ENCODE measurements around the gene SPANXN5.
"Not testable (repeated sequence)": the region's sequence is repeated elsewhere in the genome, so short reads cannot be mapped to it uniquely, and the experiment has no call there.

Gene SPANXN5, protein sequence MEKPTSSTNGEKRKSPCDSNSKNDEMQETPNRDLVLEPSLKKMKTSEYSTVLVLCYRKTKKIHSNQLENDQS

DNA sequence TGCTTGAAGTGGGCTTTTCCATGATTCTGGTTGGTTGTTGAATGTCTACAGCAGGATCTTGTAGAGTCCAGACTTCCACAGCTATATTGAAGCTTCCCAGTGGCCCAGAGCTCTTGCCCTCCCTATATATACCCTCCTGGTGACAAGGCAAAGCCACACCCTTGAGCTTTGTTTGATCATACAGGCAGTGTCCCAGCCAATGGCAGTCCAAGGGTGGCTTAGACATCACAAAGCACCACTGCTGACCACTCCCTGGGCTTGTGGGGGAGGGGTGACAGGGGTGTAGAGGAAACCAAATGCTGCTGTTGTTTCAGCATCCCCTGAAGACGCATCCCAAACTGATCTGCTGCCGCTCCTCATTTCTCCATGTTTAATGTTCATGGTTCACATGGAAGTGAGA lies at the start of gene SPANXN5:
SPANXN5 (minus strand) TSS at position 101 of the 400 bp plus-strand sequence; CDS start at position 22, 79 bp downstream.
- not testable (repeated sequence) for DNase-seq (ENCODE audit: low read depth, low spot score)

DNA sequence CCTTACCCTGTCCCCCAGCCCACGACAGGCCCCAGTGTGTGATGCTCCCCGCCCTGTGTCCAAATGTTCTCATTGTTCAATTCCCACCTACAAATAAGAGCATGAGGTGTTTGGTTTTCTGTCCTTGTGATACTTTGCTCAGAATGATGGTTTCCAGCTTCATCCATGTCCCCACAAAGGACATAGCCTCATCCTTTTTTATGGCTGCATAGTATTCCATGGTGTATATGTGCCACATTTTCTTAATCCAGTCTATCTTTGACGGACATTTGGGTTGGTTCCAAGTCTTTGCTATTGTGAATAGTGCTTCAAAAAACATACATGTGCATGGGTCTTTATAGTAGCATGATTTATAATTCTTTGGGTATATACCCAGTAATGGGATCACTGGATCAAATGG lies 46.4 kb upstream of the SPANXN5 start:
- not testable (repeated sequence) for DNase-seq (ENCODE audit: low read depth, low spot score)

- DNase-seq (ENCODE audit: low read depth, low spot score), result no peak
These were observed 41.9 kb upstream of the SPANXN5 start for GRCh38 chrX:52839137-52839536.

DNA sequence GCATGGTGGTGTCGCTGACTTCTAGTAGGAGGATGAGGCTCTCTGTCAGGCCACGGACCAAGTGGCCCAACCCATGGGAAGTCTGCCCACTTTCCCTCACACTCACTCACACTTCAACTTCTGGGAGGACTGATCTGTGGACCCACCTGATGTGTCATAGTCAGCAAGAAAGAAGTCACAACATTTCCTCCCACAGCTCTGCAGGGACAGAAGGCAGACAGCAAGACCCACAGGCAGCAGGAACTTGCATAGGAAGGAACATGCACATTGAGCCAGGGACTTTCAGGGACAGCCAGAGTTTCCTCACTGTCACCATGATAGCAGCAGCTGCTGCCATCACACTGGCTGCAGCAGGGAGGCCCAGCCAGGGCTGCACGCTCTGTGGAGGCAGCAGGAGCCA lies 33.3 kb upstream of the SPANXN5 start:
- no peak for DNase-seq (ENCODE audit: low read depth, low spot score)

DNA sequence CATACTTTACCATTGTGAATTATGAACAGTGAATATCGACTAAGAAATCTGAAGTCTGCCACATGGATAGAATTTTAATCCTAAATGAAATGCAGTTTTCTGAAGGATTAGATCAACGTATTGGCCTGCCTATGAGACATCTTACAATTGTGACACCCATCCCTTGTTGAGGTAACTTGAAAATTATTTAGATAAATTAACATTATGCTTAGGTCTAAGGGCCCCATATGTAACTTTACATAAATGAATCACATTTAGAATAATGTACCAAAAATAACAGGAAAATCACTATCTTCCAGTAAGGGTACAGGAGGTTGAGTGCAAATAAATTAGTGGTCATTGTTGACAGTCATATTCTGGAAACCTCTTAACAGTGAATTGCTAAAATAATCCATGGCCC lies 27.4 kb upstream of the SPANXN5 start:
- no peak for DNase-seq (ENCODE audit: low read depth, low spot score)

DNA sequence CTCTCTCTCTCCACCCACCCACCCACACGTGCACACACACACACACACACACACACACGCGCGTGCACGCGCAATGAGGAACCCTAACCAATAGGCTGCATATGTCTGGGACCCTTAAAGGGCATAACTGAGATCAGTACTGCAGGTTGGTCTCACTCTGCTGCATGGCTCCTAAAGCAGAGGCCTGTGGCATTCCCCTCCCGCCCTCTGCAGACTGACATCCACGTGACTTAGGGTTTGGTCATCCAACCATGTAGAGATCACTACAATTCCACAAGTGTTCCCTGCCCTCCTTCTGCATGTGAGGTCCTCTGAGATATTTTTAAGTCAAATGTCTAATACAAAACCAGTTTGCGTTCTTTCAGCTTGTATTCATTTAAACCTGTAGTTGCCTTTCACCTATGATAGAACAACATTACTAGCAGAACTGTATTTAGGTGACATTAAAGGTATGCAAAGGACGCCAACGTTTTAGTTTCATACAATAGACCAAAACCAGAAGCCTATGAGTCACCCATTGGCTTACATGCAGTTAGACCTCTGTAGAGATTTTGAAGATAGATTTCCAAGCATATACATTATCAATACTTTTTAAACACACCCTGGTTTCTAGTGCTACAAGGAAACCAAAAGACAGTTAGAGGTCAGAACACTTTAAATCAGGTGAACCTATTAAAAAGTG lies 24.0 kb upstream of the SPANXN5 start:
- no peak for DNase-seq (ENCODE audit: low read depth, low spot score)

- no peak for DNase-seq (ENCODE audit: low read depth, low spot score)
These were observed 22.6 kb upstream of the SPANXN5 start for GRCh38 chrX:52819788-52820187.

- DNase-seq (ENCODE audit: low read depth, low spot score), result no peak
These were observed 13.9 kb upstream of the SPANXN5 start, which contains the start of gene XAGE5 for GRCh38 chrX:52811065-52811625. XAGE5 (plus strand) TSS chrX:52811287; CDS start chrX:52812567, 1,280 bp downstream.

- DNase-seq (ENCODE audit: low read depth, low spot score), result not testable (repeated sequence)
These were observed 7.6 kb upstream of the SPANXN5 start for GRCh38 chrX:52804876-52805275.

DNA sequence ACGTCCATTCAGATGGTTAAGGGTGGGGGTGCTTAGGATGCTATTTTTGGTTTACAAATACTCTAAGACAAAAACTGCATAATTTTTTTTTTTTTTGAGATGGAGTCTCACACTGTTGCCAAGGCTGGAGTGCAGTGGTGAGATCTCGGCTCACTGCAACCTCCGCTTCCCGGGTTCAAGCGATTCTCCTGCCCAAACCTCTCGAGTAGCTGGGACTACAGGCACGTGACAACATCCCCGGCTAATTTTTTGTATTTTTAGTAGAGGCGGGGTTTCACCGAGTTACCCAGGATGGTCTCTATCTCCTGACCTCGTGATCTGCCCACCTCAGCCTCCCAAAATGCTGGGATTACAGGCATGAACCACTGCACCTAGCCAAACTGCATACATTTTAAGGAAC lies 23.7 kb downstream of the SPANXN5 start:
- not testable (repeated sequence) for DNase-seq (ENCODE audit: low read depth, low spot score)

GRCh38 chrX:52765983-52766382 lies 31.2 kb downstream of the SPANXN5 start:
- not testable (repeated sequence) for DNase-seq (ENCODE audit: low read depth, low spot score)

DNA sequence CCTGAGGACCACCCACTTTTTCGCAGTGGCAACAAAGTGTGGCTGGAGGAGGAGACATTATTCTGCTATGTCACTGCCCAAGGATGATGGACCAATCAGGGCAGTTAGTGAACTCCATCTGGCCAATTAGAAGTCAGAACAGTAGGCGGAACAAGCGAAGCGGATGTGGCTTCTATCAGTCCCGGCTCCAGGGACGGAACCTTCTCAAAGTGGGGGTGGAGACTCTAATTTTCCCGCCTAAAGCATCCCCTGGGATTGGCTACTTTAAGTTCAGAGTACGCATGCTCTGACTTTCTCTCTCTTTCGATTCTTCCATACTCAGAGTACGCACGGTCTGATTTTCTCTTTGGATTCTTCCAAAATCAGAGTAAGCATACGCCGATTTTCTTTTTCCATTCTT lies 46.3 kb downstream of the SPANXN5 start, which contains the start of gene SSX2B:
SSX2B (plus strand) TSS at position 301 of the 400 bp plus-strand sequence. CDS start 1,429 bp downstream, outside the sequence.
- not testable (repeated sequence) for DNase-seq (ENCODE audit: low read depth, low spot score)
